GM12874 (cell line): ENCODE data around the gene PTPRN2.

Experiments
- CTCF ChIP-seq: IDR thresholded peaks from 2 replicates; pipeline ENCODE4 v1.5.1; 2011; ENCODE audit warnings: low read depth, mild to moderate bottlenecking, control low read depth, low read length, moderate library complexity; ENCODE audit not compliant: insufficient read depth

PTPRN2 gene

GRCh38 chr7:158077151-158077840, 510.3 kb downstream of the PTPRN2 start:
- no peak for TF ChIP-seq CTCF

- TF ChIP-seq CTCF: no peak
Observed at GRCh38 chr7:158076656-158077055, 511.0 kb downstream of the PTPRN2 start.

- no peak for TF ChIP-seq CTCF
Observed at GRCh38 chr7:158076215-158076614, 511.4 kb downstream of the PTPRN2 start.

GRCh38 chr7:158075633-158076001, 512.0 kb downstream of the PTPRN2 start:
- no peak for TF ChIP-seq CTCF

- TF ChIP-seq CTCF: no peak
Observed at GRCh38 chr7:158074896-158075632, 512.6 kb downstream of the PTPRN2 start.

- no peak for TF ChIP-seq CTCF
Observed at GRCh38 chr7:158073845-158074840, 513.5 kb downstream of the PTPRN2 start.
